Mammary epithelial cell (primary cell): ENCODE measurements around the gene INO80B.

Experiments
- CTCF ChIP-seq, 2 donors: IDR thresholded peaks in 1 of 2; conservative IDR thresholded peaks in 1 of 2; 2 replicates each; pipeline ENCODE4 v1.5.1; 2011 to 2012; ENCODE audit warnings: inconsistent platforms in 2 of 2, low read length in 2 of 2, mild to moderate bottlenecking in 2 of 2, control low read depth in 1 of 2, low read depth in 1 of 2; ENCODE audit not compliant: insufficient read depth in 1 of 2; ENCODE audit errors: extremely low read depth in 1 of 2
- EZH2 ChIP-seq: IDR thresholded peaks from 2 replicates; pipeline ENCODE4 v1.6.1; 2012; ENCODE audit warnings: low read length, inconsistent platforms, borderline replicate concordance

GRCh38 chr2:74416778-74417177 lies 38.1 kb upstream of the INO80B start:
- TF ChIP-seq EZH2 (no peak), CTCF (conservative IDR thresholded peaks at IDR 0.05 in 1 of 2, IDR thresholded peaks at IDR 0.05 in 1 of 2; ENCODE audit: extremely low read depth in 1 of 2, insufficient read depth in 1 of 2, low read depth in 1 of 2, low read length in 2 of 2) (no peak)
